ENCODE data around the gene ZBTB25.

GRCh38 chr14:64506721-64507120, 3.1 kb upstream of the ZBTB25 start:
- TF ChIP-seq POLR2A (IDR thresholded peaks at IDR 0.05): no peak
- no peak for TF ChIP-seq POLR2AphosphoS5 (IDR thresholded peaks at IDR 0.05)
- no peak for TF ChIP-seq CTCF (IDR thresholded peaks at IDR 0.05)
